K562 (cell line): ENCODE results near the gene SYVN1. TPM values are rescaled to one million over a fixed set of nuclear protein-coding genes. Genes with fewer than 3 reads are reported as not detected.

Experiments
- BCL6 ChIP-seq: fragments of 250-450 bp; sonication (Bioruptor Pico); IDR thresholded peaks from 2 replicates; pipeline ENCODE4 v1.4.0; 2020
- BRD4 ChIP-seq: fragments of 200-600 bp; sonication (generic); IDR thresholded peaks from 2 replicates; pipeline ENCODE4 v1.6.1; 2017; ENCODE audit warnings: inconsistent platforms
- CBX5 ChIP-seq: IDR thresholded peaks from 2 replicates; pipeline ENCODE4 v1.6.1; 2014; ENCODE audit warnings: low read depth, borderline replicate concordance
- CCAR2 ChIP-seq: fragments of 200-400 bp; formaldehyde crosslinking; IDR thresholded peaks from 2 replicates; pipeline ENCODE4 v1.6.1; 2017; ENCODE audit warnings: mild to moderate bottlenecking, low read depth, low read length
- CSDE1 ChIP-seq, 2 experiments: fragments of 450-650 bp; IDR thresholded peaks; 2 replicates each; pipeline ENCODE4 v1.6.1; 2016; ENCODE audit warnings: mild to moderate bottlenecking in 1 of 2
- CTCFL ChIP-seq: IDR thresholded peaks from 2 replicates; pipeline ENCODE4 v1.6.1; 2011; ENCODE audit warnings: borderline replicate concordance, low read depth, mild to moderate bottlenecking, moderate library complexity, low read length; ENCODE audit not compliant: insufficient read depth, poor library complexity, severe bottlenecking
- E2F4 ChIP-seq: sonication (generic); formaldehyde crosslinking; IDR thresholded peaks from 2 replicates; pipeline ENCODE4 v1.8.0; 2022; ENCODE audit warnings: mild to moderate bottlenecking, low read depth, missing genetic modification reagents
- HEY1 ChIP-seq: fragments of 250-450 bp; sonication (Bioruptor Pico); IDR thresholded peaks from 2 replicates; pipeline ENCODE4 v1.5.0; 2020; ENCODE audit warnings: mild to moderate bottlenecking, moderate library complexity, borderline replicate concordance
- HNRNPLL ChIP-seq: fragments of 200-400 bp; formaldehyde crosslinking; IDR thresholded peaks from 2 replicates; pipeline ENCODE4 v1.6.1; 2017; ENCODE audit warnings: low read length, low read depth, mild to moderate bottlenecking; ENCODE audit not compliant: poor library complexity, severe bottlenecking
- IRF2 ChIP-seq: sonication (generic); formaldehyde crosslinking; IDR thresholded peaks from 2 replicates; pipeline ENCODE4 v1.8.1; 2022; ENCODE audit warnings: mild to moderate bottlenecking, missing genetic modification reagents
- L3MBTL2 ChIP-seq: fragments of 450-650 bp; IDR thresholded peaks from 2 replicates; pipeline ENCODE4 v1.6.1; 2016; ENCODE audit warnings: mild to moderate bottlenecking, moderate library complexity
- MNT ChIP-seq, 2 experiments: fragments of 450-650 bp; conservative IDR thresholded peaks; 2 replicates each; pipeline ENCODE4 v1.6.1; 2017; ENCODE audit warnings: mild to moderate bottlenecking in 2 of 2, moderate library complexity in 2 of 2
- MXI1 ChIP-seq: IDR thresholded peaks from 2 replicates; pipeline ENCODE4 v1.6.1; 2011; ENCODE audit warnings: low read depth, mild to moderate bottlenecking, improper control_type of control experiment, low read length
- MYNN ChIP-seq, 2 experiments: sonication (generic); formaldehyde crosslinking in 1 of 2; IDR thresholded peaks; 2 replicates each; pipeline versions ENCODE4 v1.5.0 to v1.6.1; 2016 to 2020; ENCODE audit warnings: antibody characterized with exemption in 1 of 2, missing genetic modification reagents in 1 of 2
- UBTF ChIP-seq, 2 experiments: IDR thresholded peaks; 2 replicates each; pipeline ENCODE4 v1.6.1; 2012; ENCODE audit warnings: improper control_type of control experiment in 2 of 2, low read depth in 2 of 2, low read length in 2 of 2, borderline replicate concordance in 1 of 2
- USF2 ChIP-seq: sonication (generic); formaldehyde crosslinking; IDR thresholded peaks from 2 replicates; pipeline ENCODE4 v1.5.0; 2020; ENCODE audit warnings: missing genetic modification reagents
- ZC3H11A ChIP-seq: IDR thresholded peaks from 2 replicates; pipeline ENCODE4 v1.6.1; 2012; ENCODE audit warnings: low read depth, low read length, improper control_type of control experiment
- ZKSCAN3 ChIP-seq: fragments of 250-450 bp; sonication (Bioruptor Pico); IDR thresholded peaks from 2 replicates; pipeline ENCODE4 v1.4.0; 2020
- ZNF445 ChIP-seq: fragments of 250-450 bp; sonication (Bioruptor Pico); IDR thresholded peaks from 2 replicates; pipeline ENCODE4 v1.4.0; 2020; ENCODE audit warnings: low read depth, mild to moderate bottlenecking, moderate library complexity
- polyA plus RNA-seq, 8 experiments: library from polyadenylated mRNA; depleted of rRNA in 4 of 8; stranded (reverse) in 5 of 8; unstranded in 3 of 8; fragments of >200 nt; fragmentation: Nextera tagmentation in 2 of 8; fragmentation: Illumina TruSeq in 1 of 8; extraction: Ambion mirVana in 2 of 8; extraction: Trizol in 1 of 8; gene quantifications; 2 replicates each; pipeline versions ENCODE4 v1.2.1 to v1.2.3, GENCODE V29; 2011 to 2014; ENCODE audit warnings: inconsistent platforms in 1 of 8, missing spikeins in 1 of 8
- total RNA-seq, 7 experiments: library from RNA; depleted of rRNA in 6 of 7; stranded (reverse); fragments of >200 nt in 6 of 7; fragmentation: Illumina TruSeq in 2 of 7; extraction: Trizol in 2 of 7; gene quantifications; 2 replicates each; pipeline versions ENCODE4 v1.2.1 to v1.2.3, GENCODE V29; 2011 to 2021; ENCODE audit warnings: low replicate concordance in 1 of 7

Gene SYVN1
- total and polyA plus RNA-seq, 9 of the 15 experiments (the other 6 are each of a cell fraction or from before 2014, with no cell fraction given) = 0.41 to 47.4 (median 9.9) TPM

GRCh38 chr11:65121865-65122696 lies 12.2 kb downstream of the SYVN1 start, which contains the start of the genes FAU and MRPL49 (continued):
- TF ChIP-seq E2F4 (CRISPR knock-in tag) (peak; percentile 81), CTCFL (no peak), BCL6 (CRISPR knock-in tag) (no peak), CSDE1 (IDR thresholded peaks at IDR 0.05) (peak in 1 of 2 experiments; percentile 47; a peak in 1 of 4 replicates), HNRNPLL (peak; percentile 86), USF2 (CRISPR knock-in tag) (no peak), CBX5 (no peak), UBTF (IDR thresholded peaks at IDR 0.05; ENCODE audit: borderline replicate concordance in 1 of 2, low read depth in 2 of 2, low read length in 2 of 2) (0 out of 4 replicates have a peak, but pooled peaks of 1 of the 2 experiments have one; percentile 74), MYNN (IDR thresholded peaks at IDR 0.05) (peak; percentile 43; the same call in 1 of the 2 replicates), MYNN (CRISPR knock-in tag; IDR thresholded peaks at IDR 0.05) (no peak), CCAR2 (no peak), BRD4 (no peak), ZKSCAN3 (CRISPR knock-in tag) (no peak), MNT (conservative IDR thresholded peaks at IDR 0.05) (peak; percentile 75 to 88), ZC3H11A (no peak), HEY1 (CRISPR knock-in tag) (no peak), IRF2 (CRISPR knock-in tag) (no peak), L3MBTL2 (peak; percentile 24), ZNF445 (CRISPR knock-in tag) (no peak), MXI1 (peak; percentile 77; the same call in 1 of the 2 replicates)
